Activated CD8-positive, alpha-beta memory T cell treated with anti-CD3 and anti-CD28 coated beads, Interleukin-2, amount 50 U/mL, for 24 hours (primary cell): ENCODE measurements around the gene MGAT5B.
"Not testable (repeated sequence)": the region's sequence is repeated elsewhere in the genome, so short reads cannot be mapped to it uniquely, and the experiment has no call there.

Experiments used
- DNase-seq: peaks from one replicate; pipeline ENCODE4 v3.0.0-alpha.2; 2020; ENCODE audit errors: extremely low read depth

Gene MGAT5B

GRCh38 chr17:76848670-76849069, 19.5 kb upstream of the MGAT5B start:
- no peak for DNase-seq

GRCh38 chr17:76849160-76849559, 19.0 kb upstream of the MGAT5B start:
- DNase-seq = not testable (repeated sequence)

- DNase-seq = no peak
Measured at GRCh38 chr17:76852843-76853242, 15.4 kb upstream of the MGAT5B start.

- DNase-seq = no peak
Measured at GRCh38 chr17:76855105-76855504, 13.1 kb upstream of the MGAT5B start.

GRCh38 chr17:76862079-76862478, 6.1 kb upstream of the MGAT5B start:
- no peak for DNase-seq

GRCh38 chr17:76862494-76862893, 5.7 kb upstream of the MGAT5B start:
- no peak for DNase-seq

- DNase-seq = no peak
Measured at GRCh38 chr17:76864024-76864423, 4.2 kb upstream of the MGAT5B start.

- no peak for DNase-seq
Measured at GRCh38 chr17:76865174-76865573, 3.0 kb upstream of the MGAT5B start.

GRCh38 chr17:76866203-76866602, 2.0 kb upstream of the MGAT5B start:
- DNase-seq = no peak

GRCh38 chr17:76866774-76867577, 1.2 kb upstream of the MGAT5B start:
- no peak for DNase-seq

GRCh38 chr17:76867578-76868175, 527 bp upstream of the MGAT5B start:
- no peak for DNase-seq

- DNase-seq = no peak
Measured at GRCh38 chr17:76868669-76869495, 678 bp downstream of the MGAT5B start.

- DNase-seq = no peak
Measured at GRCh38 chr17:76869496-76870376, 1.5 kb downstream of the MGAT5B start.

- DNase-seq = no peak
Measured at GRCh38 chr17:76870377-76870714, 2.1 kb downstream of the MGAT5B start.

GRCh38 chr17:76871668-76872067, 3.5 kb downstream of the MGAT5B start:
- no peak for DNase-seq

- DNase-seq = no peak
Measured at GRCh38 chr17:76872221-76872873, 4.1 kb downstream of the MGAT5B start.

- no peak for DNase-seq
Measured at GRCh38 chr17:76872874-76873221, 4.6 kb downstream of the MGAT5B start.

- DNase-seq = no peak
Measured at GRCh38 chr17:76873856-76874255, 5.7 kb downstream of the MGAT5B start.

GRCh38 chr17:76877437-76877836, 9.2 kb downstream of the MGAT5B start:
- no peak for DNase-seq

GRCh38 chr17:76878568-76878967, 10.4 kb downstream of the MGAT5B start:
- no peak for DNase-seq

- DNase-seq = no peak
Measured at GRCh38 chr17:76879254-76879653, 11.1 kb downstream of the MGAT5B start.
